IPS-NIHi7 (cell line): ENCODE measurements around the gene HCK.

Experiments used
- DNase-seq: peaks from one replicate; pipeline ENCODE4 v3.0.0; 2012; ENCODE audit warnings: mixed read lengths; ENCODE audit errors: extremely low spot score

Gene HCK

GRCh38 chr20:32127347-32127746 is 75.3 kb downstream of the HCK start:
- no peak for DNase-seq

- no peak for DNase-seq
Observed at GRCh38 chr20:32128167-32128566, 76.1 kb downstream of the HCK start.

- DNase-seq = no peak
Observed at GRCh38 chr20:32129863-32130262, 77.8 kb downstream of the HCK start.

GRCh38 chr20:32130352-32130751 is 78.3 kb downstream of the HCK start:
- DNase-seq = no peak

- no peak for DNase-seq
Observed at GRCh38 chr20:32130965-32131364, 78.9 kb downstream of the HCK start.

GRCh38 chr20:32132911-32133549 is 81.0 kb downstream of the HCK start:
- no peak for DNase-seq

- DNase-seq = no peak
Observed at GRCh38 chr20:32134026-32134425, 82.0 kb downstream of the HCK start.

GRCh38 chr20:32135983-32136515 is 84.0 kb downstream of the HCK start:
- DNase-seq = no peak

- no peak for DNase-seq
Observed at GRCh38 chr20:32138921-32139320, 86.9 kb downstream of the HCK start.

GRCh38 chr20:32139947-32140346 is 87.9 kb downstream of the HCK start:
- no peak for DNase-seq

GRCh38 chr20:32140603-32141002 is 88.6 kb downstream of the HCK start:
- no peak for DNase-seq

- no peak for DNase-seq
Observed at GRCh38 chr20:32141465-32141980, 89.5 kb downstream of the HCK start.

GRCh38 chr20:32142088-32142487 is 90.0 kb downstream of the HCK start:
- no peak for DNase-seq

GRCh38 chr20:32142991-32143390 is 90.9 kb downstream of the HCK start:
- DNase-seq = no peak

- DNase-seq = no peak
Observed at GRCh38 chr20:32144898-32145662, 93.0 kb downstream of the HCK start.

GRCh38 chr20:32149566-32150170 is 97.6 kb downstream of the HCK start:
- no peak for DNase-seq

- DNase-seq = no peak
Observed at GRCh38 chr20:32150291-32150848, 98.3 kb downstream of the HCK start.
